Ovary (tissue), 9 donors: Measurements from ENCODE around the gene BANP. TPM values are rescaled to one million over a fixed set of nuclear protein-coding genes. Genes with fewer than 3 reads are reported as not detected.
A peak's percentile ranks its signal among the peaks of the same experiment; 100 is the strongest.

Source experiments
- DNase-seq, 5 donors: peaks; one replicate each; pipeline ENCODE4 v3.0.0-alpha.2; 2019 to 2020
- H3K27ac ChIP-seq, 2 donors: fragments of 200-600 bp; one replicate each; pipeline versions ENCODE4 v1.5.1 to v1.8.0; 2019 to 2022
- H3K27me3 ChIP-seq: fragments of 200-600 bp; one replicate; pipeline ENCODE4 v1.8.0; 2022
- H3K36me3 ChIP-seq: fragments of 200-600 bp; sonication (generic); one replicate; pipeline ENCODE4 v1.5.1; 2019
- H3K4me1 ChIP-seq: one replicate; pipeline ENCODE4 v1.8.1; 2013; ENCODE audit warnings: mild to moderate bottlenecking, moderate library complexity; ENCODE audit not compliant: insufficient read depth
- H3K4me3 ChIP-seq: fragments of 200-600 bp; sonication (generic); one replicate; pipeline ENCODE4 v1.5.1; 2017
- H3K9me3 ChIP-seq, 2 donors: fragments of 200-600 bp in 1 of 2; sonication (generic) in 1 of 2; one replicate each; pipeline versions ENCODE4 v1.5.1 to v1.8.1; 2013 to 2019; ENCODE audit warnings: mild to moderate bottlenecking in 1 of 2, moderate library complexity in 1 of 2
- CTCF ChIP-seq, 3 donors: fragments of 450-650 bp in 2 of 3; fragments of 200-600 bp in 1 of 3; IDR thresholded peaks; one replicate each; pipeline versions ENCODE4 v1.5.1 to v1.8.0; 2016 to 2022; ENCODE audit warnings: antibody characterized with exemption in 3 of 3, mild to moderate bottlenecking in 1 of 3
- EP300 ChIP-seq: sonication (generic); formaldehyde crosslinking; IDR thresholded peaks from one replicate; pipeline ENCODE4 v1.6.1; 2017; ENCODE audit warnings: antibody characterized with exemption
- POLR2A ChIP-seq: fragments of 450-650 bp; IDR thresholded peaks from one replicate; pipeline ENCODE4 v1.6.1; 2017; ENCODE audit warnings: antibody characterized with exemption, mild to moderate bottlenecking, moderate library complexity
- WGBS, 3 donors: extraction: QIAGEN DNeasy Blood & Tissue Kit in 1 of 3; methylation state at CpG; one replicate each; pipeline versions ENCODE4 v1.1.5 to v1.1.7; 2013 to 2017; 5-methylcytosine and 5-hydroxymethylcytosine counted together
- intact Hi-C, 4 donors: fragments of 100-400 bp; cut with DNase I; formaldehyde crosslinking; loops; one replicate each; pipeline versions ENCODE4 v1.11.0 to v1.15.1; 2022 to 2023
- polyA plus RNA-seq, 2 donors: library from polyadenylated mRNA; stranded (reverse); fragments of 200-250 nt in 1 of 2; fragments of 350-450 nt in 1 of 2; fragmentation: Illumina TruSeq in 1 of 2; extraction: RNeasy Lipid Tissue Mini Kit (QIAGEN cat#74804) in 1 of 2; gene quantifications; one replicate each; pipeline ENCODE4 v1.2.3, GENCODE V29; 2013 to 2014
- total RNA-seq, 7 donors: library from RNA; depleted of rRNA in 2 of 7; stranded (reverse); fragments of >200 nt in 2 of 7; fragmentation: NEBNext Ultra II Directional in 3 of 7; extraction: Animal tissue kit (Norgen Biotek cat#: 25700) in 3 of 7; gene quantifications; one replicate each; pipeline versions ENCODE4 v1.1.0 to v1.2.4, GENCODE V29; 2016 to 2023
- donor health status: DM: no; HTN: no; CAD: no; lungs with moderate emphysema.
- donor health status: DM: no; HTN: no; CAD: no.
- donor health status: Bipolar disorder and iron deficiency.
- donor health status: DM: yes; HTN: yes; CAD: no.
- donor health status: DM: no; HTN: no; CAD: no.
- donor health status: DM: yes; HTN: yes; CAD: no.

The BANP gene
- total and polyA plus RNA-seq, 9 donors: 14.8 to 48.6 (median 28.1) TPM

GRCh38 chr16:88002749-88003148 is 51.5 kb downstream of the BANP start:
- Histone ChIP-seq H3K4me3 (no peak overlapping the region), H3K36me3 (no peaks in the 10 kb centered on the region), H3K27ac (no peak overlapping the region), H3K27me3 (no peaks in the 10 kb centered on the region), H3K4me1 (no peaks in the 10 kb centered on the region), H3K9me3 (no peaks in the 10 kb centered on the region)
- DNase-seq: peak in 1 of 5 donors; percentile 2
- intact Hi-C loops: no loop called here
- TF ChIP-seq CTCF (IDR thresholded peaks at IDR 0.05): no peak
- no peak for TF ChIP-seq POLR2A
- no peak for TF ChIP-seq EP300
- 93 to 100% (median 93%) methylated on average over 4 of the region's 4 CpGs for WGBS, 3 donors

- no peak for DNase-seq
- intact Hi-C loops: no loop called here
- Histone ChIP-seq H3K4me1 (no peaks in the 10 kb centered on the region), H3K36me3 (no peaks in the 10 kb centered on the region), H3K27ac (no peak overlapping the region), H3K4me3 (no peak overlapping the region), H3K9me3 (no peaks in the 10 kb centered on the region), H3K27me3 (no peaks in the 10 kb centered on the region)
- no peak for TF ChIP-seq POLR2A
- no peak for TF ChIP-seq EP300
- no peak for TF ChIP-seq CTCF (IDR thresholded peaks at IDR 0.05)
- 93 to 97% (median 94%) methylated on average over 6 of the region's 6 CpGs for WGBS, 3 donors
Measured at GRCh38 chr16:88003316-88003715, 52.1 kb downstream of the BANP start.

- no peaks in the 10 kb centered on the region for H3K4me1 ChIP-seq
- no peak for DNase-seq
- H3K27me3 ChIP-seq: no peaks in the 10 kb centered on the region
- no peaks in the 10 kb centered on the region for H3K9me3 ChIP-seq
- intact Hi-C loops: no loop called here
- H3K4me3 ChIP-seq: no peak overlapping the region
- WGBS, 3 donors: 79 to 88% (median 83%) methylated on average over 9 of the region's 9 CpGs
- H3K36me3 ChIP-seq: no peaks in the 10 kb centered on the region
- H3K27ac ChIP-seq: no peak overlapping the region
- TF ChIP-seq CTCF (IDR thresholded peaks at IDR 0.05): no peak
- TF ChIP-seq EP300: no peak
- TF ChIP-seq POLR2A: no peak
Measured at GRCh38 chr16:88003736-88004135, 52.5 kb downstream of the BANP start.

- Histone ChIP-seq H3K4me1 (no peaks in the 10 kb centered on the region), H3K4me3 (no peak overlapping the region), H3K9me3 (no peaks in the 10 kb centered on the region), H3K27me3 (no peaks in the 10 kb centered on the region), H3K36me3 (no peaks in the 10 kb centered on the region), H3K27ac (no peak overlapping the region)
- intact Hi-C loops: no loop called here
- TF ChIP-seq EP300: no peak
- no peak for TF ChIP-seq POLR2A
- no peak for TF ChIP-seq CTCF (IDR thresholded peaks at IDR 0.05)
- WGBS, 3 donors: 86 to 90% (median 87%) methylated on average over 16 of the region's 16 CpGs
- peak in 1 of 5 donors; percentile 15 for DNase-seq
Measured at GRCh38 chr16:88004391-88004790, 53.2 kb downstream of the BANP start.
